Trophoblast cell (in vitro differentiated cells and primary cell): Measurements from ENCODE around the gene PXDC1.
A peak's percentile ranks its signal among the peaks of the same experiment; 100 is the strongest.
"Not testable (repeated sequence)": the region's sequence is repeated elsewhere in the genome, so short reads cannot be mapped to it uniquely, and the experiment has no call there.

Experiments
- DNase-seq, 2 donors: peaks; one replicate each; pipeline ENCODE4 v3.0.0-alpha.2; 2016
- H2AFZ ChIP-seq: 2 replicates; pipeline ENCODE4 v1.6.1; 2013; ENCODE audit warnings: low read length, moderate library complexity, mild to moderate bottlenecking; ENCODE audit not compliant: insufficient read depth, poor library complexity
- H2AK5ac ChIP-seq: 2 replicates; pipeline ENCODE4 v1.6.1; 2013; ENCODE audit warnings: mild to moderate bottlenecking, low read length
- H2BK120ac ChIP-seq: 2 replicates; pipeline ENCODE4 v1.6.1; 2013; ENCODE audit warnings: low read length, mild to moderate bottlenecking, moderate library complexity; ENCODE audit not compliant: insufficient read depth, poor library complexity
- H2BK12ac ChIP-seq: 2 replicates; pipeline ENCODE4 v1.6.1; 2013; ENCODE audit warnings: mild to moderate bottlenecking, low read length, moderate library complexity
- H2BK5ac ChIP-seq: 2 replicates; pipeline ENCODE4 v1.6.1; 2013; ENCODE audit warnings: low read length, low read depth, moderate library complexity, mild to moderate bottlenecking; ENCODE audit not compliant: poor library complexity
- H3K14ac ChIP-seq: 2 replicates; pipeline ENCODE4 v1.6.1; 2013; ENCODE audit warnings: mild to moderate bottlenecking, low read length
- H3K18ac ChIP-seq: 2 replicates; pipeline ENCODE4 v1.6.1; 2013; ENCODE audit warnings: mild to moderate bottlenecking, low read length
- H3K23ac ChIP-seq: 2 replicates; pipeline ENCODE4 v1.6.1; 2013; ENCODE audit warnings: low read length
- H3K27ac ChIP-seq: 2 replicates; pipeline ENCODE4 v1.5.1; 2013; ENCODE audit warnings: low read depth, mild to moderate bottlenecking, inconsistent platforms, low read length, moderate library complexity
- H3K27me3 ChIP-seq: 2 replicates; pipeline ENCODE4 v1.6.1; 2013; ENCODE audit warnings: inconsistent platforms, mild to moderate bottlenecking, low read length, moderate library complexity; ENCODE audit not compliant: insufficient read depth
- H3K36me3 ChIP-seq, 2 experiments: 1 replicate in 1 of 2; 2 replicates in 1 of 2; pipeline ENCODE4 v1.6.1; 2013; ENCODE audit warnings: low read length in 2 of 2, mild to moderate bottlenecking in 2 of 2, moderate library complexity in 1 of 2; ENCODE audit not compliant: insufficient read depth in 2 of 2, control insufficient read depth in 1 of 2
- H3K4ac ChIP-seq: 2 replicates; pipeline ENCODE4 v1.6.1; 2013; ENCODE audit warnings: low read depth, mild to moderate bottlenecking, low read length, moderate library complexity
- H3K4me1 ChIP-seq, 2 experiments: 1 replicate in 1 of 2; 2 replicates in 1 of 2; pipeline ENCODE4 v1.6.1; 2013; ENCODE audit warnings: low read length in 2 of 2, mild to moderate bottlenecking in 2 of 2, moderate library complexity in 1 of 2; ENCODE audit not compliant: insufficient read depth in 2 of 2, control insufficient read depth in 1 of 2
- H3K4me2 ChIP-seq: 2 replicates; pipeline ENCODE4 v1.6.1; 2013; ENCODE audit warnings: inconsistent platforms, mild to moderate bottlenecking, low read length, moderate library complexity
- H3K4me3 ChIP-seq: 2 replicates; pipeline ENCODE4 v1.5.1; 2013; ENCODE audit warnings: mild to moderate bottlenecking, low read depth, low read length, inconsistent platforms
- H3K79me1 ChIP-seq: one replicate; pipeline ENCODE4 v1.6.1; 2013; ENCODE audit warnings: low read length
- H3K79me2 ChIP-seq: 2 replicates; pipeline ENCODE4 v1.6.1; 2013; ENCODE audit warnings: low read length, mild to moderate bottlenecking; ENCODE audit not compliant: control insufficient read depth, insufficient read depth, poor library complexity
- H3K9ac ChIP-seq: 2 replicates; pipeline ENCODE4 v1.6.1; 2013; ENCODE audit warnings: mild to moderate bottlenecking, low read length
- H3K9me3 ChIP-seq: 2 replicates; pipeline ENCODE4 v1.6.1; 2013; ENCODE audit warnings: low read depth, mild to moderate bottlenecking, control low read depth, inconsistent platforms, low read length; ENCODE audit not compliant: insufficient read depth
- H4K12ac ChIP-seq: 2 replicates; pipeline ENCODE4 v1.6.1; 2013; ENCODE audit warnings: low read depth, mild to moderate bottlenecking, low read length, moderate library complexity
- H4K8ac ChIP-seq: 2 replicates; pipeline ENCODE4 v1.6.1; 2013; ENCODE audit warnings: low read depth, mild to moderate bottlenecking, low read length, moderate library complexity
- H4K91ac ChIP-seq: one replicate; pipeline ENCODE4 v1.6.1; 2013; ENCODE audit warnings: low read depth, mild to moderate bottlenecking, low read length, moderate library complexity
- WGBS: extraction: QIAGEN DNeasy Blood & Tissue Kit; methylation state at CpG from one replicate; pipeline ENCODE4 v1.1.7; 2013; ENCODE audit warnings: missing lambda C conversion rate; ENCODE audit not compliant: insufficient read length, insufficient coverage; ENCODE audit errors: extremely low coverage; 5-methylcytosine and 5-hydroxymethylcytosine counted together

The PXDC1 gene

DNA sequence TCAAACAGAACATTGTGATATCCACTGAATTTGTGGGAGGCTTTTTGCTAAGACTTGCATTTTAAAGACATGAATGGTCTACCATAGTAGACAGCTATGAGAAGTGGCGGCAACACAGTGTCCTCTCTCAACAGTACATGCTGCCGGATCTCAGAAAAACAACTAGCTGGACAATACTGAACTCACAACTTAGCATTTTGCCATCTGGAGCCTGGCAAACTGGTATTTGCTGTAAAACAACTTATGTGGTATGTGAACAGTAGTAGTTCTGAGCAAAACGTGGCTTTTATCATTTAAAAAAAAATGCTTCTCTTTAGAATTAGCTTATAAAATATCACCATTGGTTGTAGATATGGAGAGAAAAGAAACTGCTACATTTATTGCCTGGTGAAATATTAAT lies 3.3 kb upstream of the PXDC1 start:
- H3K27ac ChIP-seq = no peak overlapping the region
- no peak overlapping the region for H4K91ac ChIP-seq
- H2AFZ ChIP-seq = no peak overlapping the region
- H3K9me3 ChIP-seq = no peaks in the 10 kb centered on the region
- H3K79me1 ChIP-seq = peaks cover 36% of the 10 kb centered on the region
- no peak overlapping the region for H2BK120ac ChIP-seq
- no peak overlapping the region for H2BK12ac ChIP-seq
- no peak overlapping the region for H4K8ac ChIP-seq
- H3K79me2 ChIP-seq = peaks cover 17% of the 10 kb centered on the region
- no peaks in the 10 kb centered on the region for H3K36me3 ChIP-seq
- H2AK5ac ChIP-seq = no peak overlapping the region
- H3K9ac ChIP-seq = no peak overlapping the region
- no peak overlapping the region for H3K23ac ChIP-seq
- no peak overlapping the region for H4K12ac ChIP-seq
- no CpG with 5 or more reads among the region's 3 CpGs for WGBS
- no peak overlapping the region for H3K18ac ChIP-seq
- H3K4ac ChIP-seq = no peak overlapping the region
- no peak overlapping the region for H3K14ac ChIP-seq
- H3K4me1 ChIP-seq = peaks cover 8 to 22% of the 10 kb centered on the region in 2 experiments
- H3K27me3 ChIP-seq = no peaks in the 10 kb centered on the region
- H3K4me3 ChIP-seq = no peak overlapping the region
- H3K4me2 ChIP-seq = no peak overlapping the region
- peak; percentile 43 to 82 for DNase-seq
- no peak overlapping the region for H2BK5ac ChIP-seq

DNA sequence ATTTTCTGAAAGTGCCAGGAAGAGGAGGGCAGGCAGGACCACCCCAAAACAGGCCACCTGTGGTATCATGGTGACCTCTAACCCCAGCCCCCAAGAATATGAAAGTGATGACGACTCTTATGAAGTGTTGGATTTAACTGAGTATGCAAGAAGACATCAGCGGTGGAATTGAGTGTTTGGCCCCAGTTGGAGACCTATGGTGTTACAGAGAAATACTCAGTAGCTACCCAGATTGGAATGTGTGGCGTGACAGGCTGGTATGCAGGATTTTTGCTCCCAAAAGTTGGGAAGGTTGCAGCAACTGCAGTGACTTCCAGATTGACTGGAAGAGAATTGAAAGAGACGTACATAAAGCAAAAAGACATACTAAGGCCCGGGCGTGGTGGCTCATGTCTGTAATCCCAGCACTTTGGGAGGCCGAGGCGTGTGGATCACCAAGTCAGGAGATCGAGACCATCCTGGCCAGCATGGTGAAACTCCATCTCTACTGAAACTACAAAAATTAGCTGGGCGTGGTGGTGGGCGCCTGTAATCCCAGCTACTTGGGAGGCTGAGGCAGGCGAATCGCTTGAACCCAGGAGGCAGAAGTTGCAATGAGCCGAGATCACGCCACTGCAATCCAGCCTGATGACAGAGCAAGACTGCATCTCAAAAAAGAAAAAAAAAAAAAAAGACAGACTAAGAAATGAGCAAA lies 2.7 kb upstream of the PXDC1 start:
- no CpG with 5 or more reads among the region's 15 CpGs for WGBS
- not testable (repeated sequence) for H3K18ac ChIP-seq, H3K27me3 ChIP-seq, H2AFZ ChIP-seq, H2BK5ac ChIP-seq, H2BK120ac ChIP-seq, H4K8ac ChIP-seq, DNase-seq, H3K9ac ChIP-seq, H3K4ac ChIP-seq, H3K36me3 ChIP-seq, H3K23ac ChIP-seq, H4K91ac ChIP-seq, H3K27ac ChIP-seq, H4K12ac ChIP-seq, H2AK5ac ChIP-seq, H3K14ac ChIP-seq, H3K4me2 ChIP-seq, H2BK12ac ChIP-seq, H3K4me3 ChIP-seq, H3K9me3 ChIP-seq
- peaks cover 8 to 28% of the 10 kb centered on the region in 2 experiments for H3K4me1 ChIP-seq
- peaks cover 17% of the 10 kb centered on the region for H3K79me2 ChIP-seq
- H3K79me1 ChIP-seq = peaks cover 36% of the 10 kb centered on the region

DNA sequence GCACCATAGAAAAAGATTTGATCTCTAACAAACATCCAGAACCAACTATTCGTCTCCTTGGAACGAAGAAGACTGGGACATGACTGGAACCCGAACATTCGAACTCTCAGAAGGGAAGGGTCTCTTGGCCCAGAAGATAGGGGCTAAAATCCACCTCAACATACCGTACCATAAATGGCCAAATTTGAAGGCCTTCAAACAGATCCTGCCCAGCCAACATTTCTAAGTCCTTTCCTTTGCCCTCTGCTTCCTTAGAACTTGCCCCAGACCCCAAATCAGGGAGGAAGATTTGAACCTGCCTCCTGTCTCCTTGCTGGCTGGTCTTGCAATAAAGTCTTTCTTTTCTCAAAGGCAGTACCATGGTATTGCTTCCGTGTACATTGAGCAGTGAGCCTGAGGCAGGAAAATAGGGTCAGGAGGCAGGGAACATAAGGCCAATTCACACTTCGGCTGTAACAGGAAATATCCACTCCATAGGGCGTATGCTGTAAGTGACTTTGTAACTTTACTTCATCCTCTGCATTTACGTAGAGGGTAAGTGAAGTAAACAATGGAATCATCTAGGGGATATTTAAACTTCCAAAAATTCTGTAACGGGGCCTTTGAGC lies 1.8 kb upstream of the PXDC1 start:
- Histone ChIP-seq H3K23ac (no peak overlapping the region), H3K79me2 (peaks cover 17% of the 10 kb centered on the region), H3K27ac (peak overlapping the region; percentile 96), H4K91ac (peak overlapping the region; percentile 50), H3K4ac (no peak overlapping the region), H2BK120ac (no peak overlapping the region), H2BK5ac (no peak overlapping the region), H3K27me3 (no peaks in the 10 kb centered on the region), H3K79me1 (peaks cover 36% of the 10 kb centered on the region), H3K4me2 (no peak overlapping the region), H3K36me3 (no peaks in the 10 kb centered on the region), H2AFZ (no peak overlapping the region), H4K8ac (peak overlapping the region; percentile 7), H3K4me1 (peaks cover 8 to 33% of the 10 kb centered on the region in 2 experiments), H3K14ac (no peak overlapping the region), H3K4me3 (no peak overlapping the region), H2BK12ac (no peak overlapping the region), H2AK5ac (peak overlapping the region; percentile 3), H3K9me3 (no peaks in the 10 kb centered on the region), H3K18ac (no peak overlapping the region), H4K12ac (no peak overlapping the region), H3K9ac (no peak overlapping the region)
- DNase-seq = peak in 1 of 2 donors; percentile 48
- no CpG with 5 or more reads among the region's 10 CpGs for WGBS

DNA sequence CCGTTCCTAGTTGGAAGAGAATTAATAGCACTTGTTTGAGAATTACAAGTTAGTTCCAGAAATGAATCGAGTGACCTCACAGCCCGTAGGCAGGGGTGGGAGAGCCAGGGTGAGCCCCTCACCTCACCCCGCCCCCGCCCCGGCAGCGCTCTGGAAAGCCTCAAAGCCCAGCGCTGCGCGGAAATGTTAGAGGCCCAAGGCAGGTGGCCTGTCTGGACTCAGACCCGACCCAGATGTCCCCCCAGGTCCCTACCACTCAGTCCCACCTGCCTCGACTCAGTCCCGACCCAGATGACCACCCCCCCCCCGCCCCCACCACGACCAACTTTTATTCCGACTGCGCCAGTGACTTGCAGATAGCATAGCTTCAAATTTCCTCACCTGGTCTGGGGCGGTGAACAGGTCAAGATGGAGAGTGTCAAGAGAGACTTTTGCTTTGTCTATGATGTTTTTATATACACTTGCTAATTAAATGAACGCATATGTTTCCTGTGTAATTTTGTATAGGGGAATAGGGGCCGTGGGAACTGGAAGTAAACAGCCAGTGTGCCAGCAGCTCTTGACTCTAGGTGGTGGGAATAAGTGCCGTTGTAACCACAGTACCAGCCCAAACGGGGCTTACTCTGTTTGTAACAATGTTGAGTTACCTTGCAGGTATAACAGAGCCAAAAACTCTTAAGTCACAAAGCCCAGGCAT lies 1.2 kb upstream of the PXDC1 start:
- H2AK5ac ChIP-seq = no peak overlapping the region
- peak overlapping the region; percentile 83 for H3K14ac ChIP-seq
- peak overlapping the region; percentile 85 for H3K18ac ChIP-seq
- DNase-seq = peak in 1 of 2 donors; percentile 40
- no peak overlapping the region for H2BK12ac ChIP-seq
- H3K4me3 ChIP-seq = peak overlapping the region; percentile 69
- peak overlapping the region; percentile 87 for H4K91ac ChIP-seq
- no CpG with 5 or more reads among the region's 22 CpGs for WGBS
- peaks cover 17% of the 10 kb centered on the region for H3K79me2 ChIP-seq
- H2BK5ac ChIP-seq = peak overlapping the region; percentile 85
- H3K36me3 ChIP-seq = no peaks in the 10 kb centered on the region
- H3K23ac ChIP-seq = no peak overlapping the region
- H3K27me3 ChIP-seq = no peaks in the 10 kb centered on the region
- H4K12ac ChIP-seq = peak overlapping the region; percentile 90
- peak overlapping the region; percentile 28 for H3K9ac ChIP-seq
- H2BK120ac ChIP-seq = peak overlapping the region; percentile 84
- peaks cover 8 to 33% of the 10 kb centered on the region in 2 experiments for H3K4me1 ChIP-seq
- peak overlapping the region; percentile 72 for H2AFZ ChIP-seq
- H3K79me1 ChIP-seq = peaks cover 32% of the 10 kb centered on the region
- peak overlapping the region; percentile 94 for H4K8ac ChIP-seq
- peak overlapping the region; percentile 96 for H3K27ac ChIP-seq
- no peaks in the 10 kb centered on the region for H3K9me3 ChIP-seq
- no peak overlapping the region for H3K4ac ChIP-seq
- H3K4me2 ChIP-seq = peak overlapping the region; percentile 73
